ENCODE results near the gene PCDHAC1.

PCDHAC1 gene

GRCh38 chr5:140966293-140967225, 40.5 kb downstream of the PCDHAC1 start, which contains the start of gene PCDHAC2:
TSS of gene PCDHAC2 (plus strand) at chr5:140966476. CDS start at chr5:140966767, 291 bp downstream.
- peak; percentile 79 for DNase-seq (ENCODE audit: low spot score)

GRCh38 chr5:140967226-140967893, 41.3 kb downstream of the PCDHAC1 start:
- no peak for DNase-seq (ENCODE audit: low spot score)

- DNase-seq (ENCODE audit: low spot score), result no peak
Measured at GRCh38 chr5:140969880-140970279, 43.8 kb downstream of the PCDHAC1 start.

GRCh38 chr5:140973550-140973949, 47.5 kb downstream of the PCDHAC1 start:
- DNase-seq (ENCODE audit: low spot score), result no peak

- no peak for DNase-seq (ENCODE audit: low spot score)
Measured at GRCh38 chr5:140977003-140977402, 50.9 kb downstream of the PCDHAC1 start.

- no peak for DNase-seq (ENCODE audit: low spot score)
Measured at GRCh38 chr5:140978260-140978659, 52.2 kb downstream of the PCDHAC1 start.

- no peak for DNase-seq (ENCODE audit: low spot score)
Measured at GRCh38 chr5:140978983-140979382, 52.9 kb downstream of the PCDHAC1 start.

Measured in globus pallidus (tissue), 1 donor.